ENCODE results near the gene MLX.

Gene MLX

GRCh38 chr17:42525221-42525620 lies 41.7 kb upstream of the MLX start:
- Histone ChIP-seq H3K9me3 (ENCODE audit: insufficient read depth, low read depth, low read length) (no peaks in the 10 kb centered on the region), H3K27me3 (ENCODE audit: insufficient read depth, low read length) (no peaks in the 10 kb centered on the region), H3K4me3 (ENCODE audit: low read length) (no peak overlapping the region), H3K9ac (ENCODE audit: low read depth, low read length) (no peak overlapping the region), H3K27ac (ENCODE audit: low read length) (no peak overlapping the region), H3K36me3 (ENCODE audit: insufficient read depth, low read depth, low read length) (peaks cover 13% of the 10 kb centered on the region), H3K4me1 (ENCODE audit: insufficient read depth, low read length) (peaks cover 7% of the 10 kb centered on the region; the same call in 1 of the 2 replicates)

DNA sequence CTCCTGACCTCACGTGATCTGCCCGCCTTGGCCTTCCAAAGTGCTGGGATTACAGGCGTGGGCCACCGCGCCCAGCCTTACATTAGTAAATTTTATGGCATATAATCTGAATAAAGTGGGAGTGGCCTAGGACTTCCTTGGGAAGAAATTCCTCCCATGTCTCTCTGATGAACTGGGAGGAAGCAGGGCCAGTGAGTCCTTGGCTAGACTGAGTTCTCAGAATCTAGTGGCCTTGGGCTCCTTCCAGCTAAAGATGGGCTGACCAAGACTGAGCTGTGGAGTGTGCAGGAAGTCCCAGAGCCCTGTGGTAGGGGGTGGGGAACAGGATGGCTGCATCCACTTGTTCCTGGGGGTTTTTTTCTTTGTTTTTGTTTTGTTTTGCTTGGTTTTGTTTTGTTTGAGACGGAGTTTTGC lies 40.9 kb upstream of the MLX start:
- Histone ChIP-seq H3K27ac (ENCODE audit: low read length) (no peak overlapping the region), H3K36me3 (ENCODE audit: insufficient read depth, low read depth, low read length) (peaks cover 10% of the 10 kb centered on the region), H3K27me3 (ENCODE audit: insufficient read depth, low read length) (peaks cover 4% of the 10 kb centered on the region; the same call in 1 of the 2 replicates), H3K9ac (ENCODE audit: low read depth, low read length) (no peak overlapping the region), H3K4me3 (ENCODE audit: low read length) (no peak overlapping the region), H3K4me1 (ENCODE audit: insufficient read depth, low read length) (no peaks in the 10 kb centered on the region; the same call in 1 of the 2 replicates), H3K9me3 (ENCODE audit: insufficient read depth, low read depth, low read length) (no peaks in the 10 kb centered on the region)

DNA sequence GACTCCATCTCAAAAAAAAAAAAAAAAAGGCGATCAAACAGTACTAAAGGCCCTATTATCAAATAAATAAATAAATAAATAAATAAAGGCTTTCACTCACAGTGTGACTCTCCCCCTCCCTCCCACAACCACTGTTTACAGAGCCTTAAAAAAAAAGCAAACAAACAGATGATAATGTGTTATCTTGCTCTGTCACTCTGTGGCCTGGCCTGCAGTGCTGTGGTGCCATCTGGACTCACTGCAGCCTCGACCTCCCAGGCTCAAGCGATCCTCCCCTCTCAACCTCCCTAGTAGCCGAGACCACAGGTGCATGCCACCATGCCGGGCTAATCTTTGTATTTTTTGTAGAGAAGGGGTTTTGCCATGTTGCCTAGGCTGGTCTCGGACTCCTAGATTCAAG lies 39.0 kb upstream of the MLX start:
- no peaks in the 10 kb centered on the region for H3K36me3 ChIP-seq (ENCODE audit: insufficient read depth, low read depth, low read length)
- no peak overlapping the region for H3K9ac ChIP-seq (ENCODE audit: low read depth, low read length)
- H3K27ac ChIP-seq (ENCODE audit: low read length), result no peak overlapping the region
- H3K4me1 ChIP-seq (ENCODE audit: insufficient read depth, low read length), result no peaks in the 10 kb centered on the region
- no peak overlapping the region for H3K4me3 ChIP-seq (ENCODE audit: low read length)
- no peaks in the 10 kb centered on the region for H3K9me3 ChIP-seq (ENCODE audit: insufficient read depth, low read depth, low read length)
- H3K27me3 ChIP-seq (ENCODE audit: insufficient read depth, low read length), result peaks cover 12% of the 10 kb centered on the region; the same call in 1 of the 2 replicates

DNA sequence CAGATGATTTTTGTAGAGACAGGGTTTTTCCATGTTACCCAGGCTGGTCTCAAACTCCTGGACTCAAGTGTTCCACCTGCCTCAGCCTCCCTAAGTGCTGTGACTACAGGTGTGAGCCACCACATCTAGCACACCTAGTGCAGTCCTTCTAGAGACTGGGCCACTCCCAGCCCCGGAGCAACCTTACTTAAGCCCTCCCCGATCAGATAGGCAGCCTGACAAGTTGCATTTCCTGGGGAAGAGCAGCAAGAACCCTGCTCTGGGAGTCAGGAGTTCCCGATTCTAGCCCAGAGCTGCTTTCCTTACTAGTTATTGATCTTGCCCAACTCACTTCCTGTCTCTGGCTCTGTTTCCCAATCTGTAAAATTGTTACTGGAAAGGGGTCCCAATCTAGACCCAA lies 37.8 kb upstream of the MLX start:
- Histone ChIP-seq H3K36me3 (ENCODE audit: insufficient read depth, low read depth, low read length) (no peaks in the 10 kb centered on the region), H3K4me3 (ENCODE audit: low read length) (no peak overlapping the region), H3K4me1 (ENCODE audit: insufficient read depth, low read length) (no peaks in the 10 kb centered on the region), H3K9me3 (ENCODE audit: insufficient read depth, low read depth, low read length) (no peaks in the 10 kb centered on the region), H3K27me3 (ENCODE audit: insufficient read depth, low read length) (peaks cover 12% of the 10 kb centered on the region; the same call in 1 of the 2 replicates), H3K27ac (ENCODE audit: low read length) (no peak overlapping the region), H3K9ac (ENCODE audit: low read depth, low read length) (no peak overlapping the region)

GRCh38 chr17:42530952-42531454 lies 35.9 kb upstream of the MLX start:
- Histone ChIP-seq H3K4me3 (ENCODE audit: low read length) (no peak overlapping the region), H3K36me3 (ENCODE audit: insufficient read depth, low read depth, low read length) (no peaks in the 10 kb centered on the region), H3K27ac (ENCODE audit: low read length) (no peak overlapping the region), H3K9ac (ENCODE audit: low read depth, low read length) (no peak overlapping the region), H3K27me3 (ENCODE audit: insufficient read depth, low read length) (peaks cover 12% of the 10 kb centered on the region; the same call in 1 of the 2 replicates), H3K9me3 (ENCODE audit: insufficient read depth, low read depth, low read length) (no peaks in the 10 kb centered on the region), H3K4me1 (ENCODE audit: insufficient read depth, low read length) (peaks cover 3% of the 10 kb centered on the region; the same call in 1 of the 2 replicates)

GRCh38 chr17:42531455-42532354 lies 35.2 kb upstream of the MLX start:
- H3K9ac ChIP-seq (ENCODE audit: low read depth, low read length), result no peak overlapping the region
- no peaks in the 10 kb centered on the region for H3K36me3 ChIP-seq (ENCODE audit: insufficient read depth, low read depth, low read length)
- peaks cover 3% of the 10 kb centered on the region; the same call in 1 of the 2 replicates for H3K4me1 ChIP-seq (ENCODE audit: insufficient read depth, low read length)
- no peak overlapping the region for H3K27ac ChIP-seq (ENCODE audit: low read length)
- H3K27me3 ChIP-seq (ENCODE audit: insufficient read depth, low read length), result peaks cover 12% of the 10 kb centered on the region; the same call in 1 of the 2 replicates
- H3K4me3 ChIP-seq (ENCODE audit: low read length), result peak overlapping the region; percentile 60; the same call in 1 of the 2 replicates
- H3K9me3 ChIP-seq (ENCODE audit: insufficient read depth, low read depth, low read length), result no peaks in the 10 kb centered on the region

GRCh38 chr17:42535155-42536047 lies 31.5 kb upstream of the MLX start:
- H3K9ac ChIP-seq (ENCODE audit: low read depth, low read length), result peak overlapping the region; percentile 56; the same call in 1 of the 2 replicates
- H3K4me1 ChIP-seq (ENCODE audit: insufficient read depth, low read length), result peaks cover 7% of the 10 kb centered on the region; the same call in 1 of the 2 replicates
- peak overlapping the region; percentile 10 for H3K27ac ChIP-seq (ENCODE audit: low read length)
- peaks cover 12% of the 10 kb centered on the region; the same call in 1 of the 2 replicates for H3K27me3 ChIP-seq (ENCODE audit: insufficient read depth, low read length)
- H3K9me3 ChIP-seq (ENCODE audit: insufficient read depth, low read depth, low read length), result no peaks in the 10 kb centered on the region
- H3K36me3 ChIP-seq (ENCODE audit: insufficient read depth, low read depth, low read length), result peaks cover 12% of the 10 kb centered on the region; the same call in 1 of the 2 replicates
- peak overlapping the region; percentile 89 for H3K4me3 ChIP-seq (ENCODE audit: low read length)

DNA sequence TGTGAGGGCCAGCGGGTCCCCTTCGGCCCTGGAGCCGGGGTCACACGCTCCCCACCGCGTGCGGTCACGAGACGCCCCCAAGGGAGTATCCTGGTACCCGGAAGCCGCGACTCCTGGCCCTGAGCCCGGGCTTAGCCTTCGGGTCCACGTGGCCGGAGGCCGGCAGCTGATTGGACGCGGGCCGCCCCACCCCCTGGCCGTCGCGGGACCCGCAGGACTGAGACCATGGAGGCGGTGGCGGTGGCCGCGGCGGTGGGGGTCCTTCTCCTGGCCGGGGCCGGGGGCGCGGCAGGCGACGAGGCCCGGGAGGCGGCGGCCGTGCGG lies 30.9 kb upstream of the MLX start, which contains the start of gene NAGLU:
TSS of gene NAGLU (plus strand) at position 194 of the 324 bp plus-strand sequence. CDS start at position 226, 32 bp downstream.
- Histone ChIP-seq H3K4me3 (ENCODE audit: low read length) (peak within 1 kb of the TSS; percentile 89), H3K9ac (ENCODE audit: low read depth, low read length) (peak within 1 kb of the TSS; percentile 80; the same call in 1 of the 2 replicates), H3K36me3 (ENCODE audit: insufficient read depth, low read depth, low read length) (peaks cover 15% of the 10 kb centered on the region; the same call in 1 of the 2 replicates), H3K27ac (ENCODE audit: low read length) (peak within 1 kb of the TSS; percentile 10), H3K4me1 (ENCODE audit: insufficient read depth, low read length) (peaks cover 7% of the 10 kb centered on the region; the same call in 1 of the 2 replicates), H3K9me3 (ENCODE audit: insufficient read depth, low read depth, low read length) (no peaks in the 10 kb centered on the region), H3K27me3 (ENCODE audit: insufficient read depth, low read length) (peaks cover 8% of the 10 kb centered on the region; the same call in 1 of the 2 replicates)

GRCh38 chr17:42536372-42537155 lies 30.3 kb upstream of the MLX start:
- no peak overlapping the region for H3K27ac ChIP-seq (ENCODE audit: low read length)
- peak overlapping the region; percentile 89 for H3K4me3 ChIP-seq (ENCODE audit: low read length)
- peak overlapping the region; percentile 80; the same call in 1 of the 2 replicates for H3K9ac ChIP-seq (ENCODE audit: low read depth, low read length)
- H3K27me3 ChIP-seq (ENCODE audit: insufficient read depth, low read length), result peaks cover 3% of the 10 kb centered on the region; the same call in 1 of the 2 replicates
- peaks cover 7% of the 10 kb centered on the region; the same call in 1 of the 2 replicates for H3K4me1 ChIP-seq (ENCODE audit: insufficient read depth, low read length)
- peaks cover 20% of the 10 kb centered on the region for H3K36me3 ChIP-seq (ENCODE audit: insufficient read depth, low read depth, low read length)
- no peaks in the 10 kb centered on the region for H3K9me3 ChIP-seq (ENCODE audit: insufficient read depth, low read depth, low read length)

DNA sequence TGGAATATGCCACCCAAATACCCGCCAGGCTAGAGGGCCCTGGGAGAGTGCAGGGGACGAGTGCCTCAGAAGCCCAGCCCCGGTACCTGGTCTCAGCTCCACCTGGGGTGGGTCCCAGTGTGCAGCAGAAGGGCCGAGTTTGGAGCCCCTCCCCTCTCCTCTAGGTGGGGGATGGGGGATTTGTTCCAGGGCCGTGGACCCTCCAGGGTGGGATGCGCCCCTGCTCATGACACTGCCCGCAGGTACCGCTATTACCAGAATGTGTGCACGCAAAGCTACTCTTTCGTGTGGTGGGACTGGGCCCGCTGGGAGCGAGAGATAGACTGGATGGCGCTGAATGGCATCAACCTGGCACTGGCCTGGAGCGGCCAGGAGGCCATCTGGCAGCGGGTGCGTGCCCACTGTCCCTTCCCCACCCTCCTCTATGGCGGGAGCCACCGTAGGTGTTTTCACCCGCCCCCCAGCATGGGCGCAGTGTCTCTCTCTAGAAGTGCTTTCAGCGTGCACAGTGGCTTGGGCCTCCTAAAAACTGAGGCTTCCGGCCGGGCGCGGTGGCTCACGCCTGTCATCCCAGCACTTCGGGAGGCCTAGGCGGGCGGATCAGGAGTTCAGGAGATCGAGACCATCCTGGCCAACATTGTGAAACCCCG lies 29.6 kb upstream of the MLX start:
- Histone ChIP-seq H3K36me3 (ENCODE audit: insufficient read depth, low read depth, low read length) (peaks cover 22% of the 10 kb centered on the region), H3K4me3 (ENCODE audit: low read length) (peak overlapping the region; percentile 89), H3K9ac (ENCODE audit: low read depth, low read length) (peak overlapping the region; percentile 80; the same call in 1 of the 2 replicates), H3K4me1 (ENCODE audit: insufficient read depth, low read length) (peaks cover 7% of the 10 kb centered on the region; the same call in 1 of the 2 replicates), H3K9me3 (ENCODE audit: insufficient read depth, low read depth, low read length) (no peaks in the 10 kb centered on the region), H3K27ac (ENCODE audit: low read length) (no peak overlapping the region), H3K27me3 (ENCODE audit: insufficient read depth, low read length) (no peaks in the 10 kb centered on the region; the same call in 1 of the 2 replicates)
